NCI-H345 treated with DMSO at 0.1 percent for 48 hours (cell line): Measurements from ENCODE around the gene NHS.
A peak's percentile ranks its signal among the peaks of the same experiment; 100 is the strongest.
"Not testable (repeated sequence)": the region's sequence is repeated elsewhere in the genome, so short reads cannot be mapped to it uniquely, and the experiment has no call there.

Experiments
- DNase-seq: peaks from one replicate; lab custom pipeline; 2025; ENCODE audit not compliant: unreplicated experiment; lab: John Stamatoyannopoulos, UW

NHS gene

DNA sequence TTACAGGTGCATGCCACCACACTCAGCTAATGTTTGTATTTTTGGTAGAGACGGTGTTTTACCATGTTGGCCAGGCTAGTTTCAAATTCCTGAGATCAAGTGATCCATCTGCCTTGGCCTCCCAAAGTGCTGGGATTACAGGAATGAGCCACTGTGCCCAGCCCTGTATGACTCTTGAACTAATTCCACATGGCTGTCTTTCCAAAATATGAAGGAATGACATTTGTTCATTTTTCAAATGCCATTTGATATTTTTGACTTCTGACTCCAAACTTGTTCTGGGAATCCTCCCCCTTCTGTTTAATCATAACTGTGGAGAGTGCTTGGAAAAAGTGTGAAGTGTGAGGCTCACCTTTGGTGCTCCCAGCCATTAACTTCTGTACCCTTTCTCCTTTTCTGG is 119.2 kb downstream of the NHS start:
- no peak for DNase-seq

DNA sequence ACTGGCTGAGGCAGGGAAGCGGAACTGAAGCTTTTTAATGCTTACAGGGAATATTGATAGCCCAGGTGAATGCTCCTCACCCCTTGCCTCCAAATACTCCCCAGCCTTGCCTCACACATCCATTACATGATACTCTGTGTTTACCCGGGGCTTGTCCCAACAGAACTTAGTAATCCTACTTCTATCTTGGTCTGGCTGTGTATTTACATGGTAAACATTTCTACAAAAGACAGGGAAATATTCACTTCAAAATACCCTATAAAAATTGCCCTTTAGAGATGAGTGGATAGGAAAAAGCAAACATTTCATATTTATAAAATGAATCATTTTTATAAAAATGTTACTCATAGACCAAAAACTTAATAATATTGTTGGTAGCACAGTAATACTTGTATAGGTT is 120.1 kb downstream of the NHS start:
- peak; percentile 13 for DNase-seq

DNA sequence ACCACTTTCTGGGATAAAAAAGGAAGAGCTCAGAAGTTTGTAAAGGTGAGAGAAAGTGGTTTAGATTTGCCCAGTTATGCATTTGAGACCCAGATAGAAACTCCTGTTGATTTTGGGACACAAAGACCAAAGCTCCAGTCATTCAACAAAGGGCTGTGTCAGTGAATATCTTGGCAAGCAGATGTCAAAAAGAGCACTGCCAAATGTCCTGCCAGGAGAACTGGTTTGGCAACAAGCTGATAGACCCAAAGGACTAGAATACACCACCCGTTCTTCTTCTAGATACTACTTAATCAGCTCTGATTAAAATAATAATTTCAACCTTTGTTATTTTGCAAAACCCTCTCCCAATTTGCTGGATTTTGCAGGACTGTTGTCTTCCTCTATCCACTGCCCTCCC is 121.4 kb downstream of the NHS start:
- DNase-seq, result peak; percentile 19

DNA sequence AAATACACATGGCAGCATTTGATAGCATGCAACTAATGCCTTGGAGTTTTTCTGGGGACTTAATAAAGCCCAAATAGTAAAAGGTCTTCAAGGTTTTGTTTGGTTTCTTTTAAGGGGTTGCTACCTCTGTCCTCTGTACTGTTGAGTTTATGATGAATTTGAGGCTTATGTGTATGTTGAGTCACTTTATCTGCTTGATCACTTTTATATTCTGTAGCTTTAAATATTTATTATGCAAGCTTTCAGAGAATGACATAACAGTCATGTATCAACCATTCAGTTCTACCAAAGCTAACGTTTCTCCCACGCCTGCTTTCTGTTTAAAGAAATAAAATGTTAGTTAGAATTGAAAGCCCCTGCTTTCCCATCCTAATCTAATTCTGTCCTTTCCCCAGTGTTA is 122.2 kb downstream of the NHS start:
- no peak for DNase-seq

DNA sequence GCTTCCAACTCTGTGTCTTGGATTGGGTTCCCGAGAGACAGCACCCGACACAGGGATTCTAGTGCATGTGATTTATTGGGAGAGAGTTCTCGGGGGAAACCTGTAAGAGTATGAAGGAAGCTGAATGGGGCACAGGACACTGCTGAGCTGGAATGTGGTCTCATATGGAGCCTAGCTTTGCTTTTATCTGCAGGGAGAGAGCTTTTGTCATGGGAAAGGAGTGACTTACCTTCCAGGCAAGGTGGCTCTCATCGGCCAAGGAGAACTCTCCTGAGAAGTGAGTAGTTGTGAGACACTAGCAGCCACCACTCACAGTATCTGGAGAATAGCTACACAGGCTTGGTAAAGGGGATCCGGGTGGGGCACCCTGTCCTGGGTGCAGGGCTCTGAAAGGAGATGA is 124.5 kb downstream of the NHS start:
- DNase-seq, result no peak

DNA sequence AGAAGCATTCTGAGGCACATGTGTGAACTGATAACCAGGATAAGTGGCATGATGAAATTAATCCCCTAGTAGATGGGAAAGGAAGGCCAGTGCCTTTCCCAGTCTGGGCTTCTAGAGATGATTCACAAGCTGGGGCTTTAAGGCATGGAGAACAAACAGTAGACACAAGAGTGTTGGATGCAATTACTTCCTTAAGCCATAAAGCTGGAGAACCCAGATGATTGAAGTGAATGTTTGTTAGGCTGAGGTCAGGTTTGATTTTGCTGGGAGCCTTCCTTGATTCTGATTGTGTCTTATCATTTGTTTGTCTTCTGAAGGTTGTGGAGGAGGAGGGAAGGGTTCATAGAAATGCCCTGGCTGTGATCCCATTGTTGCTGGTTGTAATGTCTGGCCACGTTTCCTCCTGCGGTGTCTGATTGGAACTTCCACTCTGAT is 125.2 kb downstream of the NHS start:
- no peak for DNase-seq

DNA sequence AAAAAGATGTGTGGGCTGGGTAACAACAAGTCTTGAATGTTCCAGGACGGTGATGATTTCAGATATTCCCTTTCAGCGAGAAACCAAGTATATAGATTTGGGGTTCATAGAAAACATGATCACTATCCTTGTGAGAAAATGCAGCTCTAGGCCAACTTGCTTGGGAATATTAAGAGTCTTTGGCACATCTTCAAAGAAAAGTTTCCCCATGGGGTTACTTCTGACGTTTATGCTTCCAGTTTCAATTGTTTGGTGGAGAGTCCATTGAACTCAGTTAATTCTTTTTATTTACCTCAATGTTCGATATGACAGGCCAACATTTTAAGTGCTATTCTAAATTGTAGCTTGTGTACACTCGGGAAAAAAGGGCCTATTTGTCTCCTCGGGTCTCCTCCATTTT is 126.7 kb downstream of the NHS start:
- DNase-seq, result no peak

DNA sequence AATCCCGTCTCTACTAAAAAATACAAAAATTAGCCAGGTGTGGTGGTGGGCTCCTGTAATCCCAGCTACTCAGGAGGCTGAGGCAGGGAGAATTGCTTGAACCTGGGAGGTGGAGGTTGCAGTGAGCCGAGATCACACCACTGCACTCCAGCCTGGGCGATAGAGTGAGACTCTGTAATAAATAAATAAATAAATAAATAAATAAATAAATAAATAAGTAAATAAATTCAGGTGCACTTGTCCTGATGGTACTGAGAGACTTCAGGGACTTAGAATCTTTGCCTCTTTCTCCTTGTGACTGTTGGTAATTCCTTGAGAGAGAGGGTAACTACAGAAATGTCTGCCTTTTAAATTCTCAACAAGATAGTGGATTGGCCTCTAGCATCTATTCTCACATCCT is 131.4 kb downstream of the NHS start:
- DNase-seq, result not testable (repeated sequence)

DNA sequence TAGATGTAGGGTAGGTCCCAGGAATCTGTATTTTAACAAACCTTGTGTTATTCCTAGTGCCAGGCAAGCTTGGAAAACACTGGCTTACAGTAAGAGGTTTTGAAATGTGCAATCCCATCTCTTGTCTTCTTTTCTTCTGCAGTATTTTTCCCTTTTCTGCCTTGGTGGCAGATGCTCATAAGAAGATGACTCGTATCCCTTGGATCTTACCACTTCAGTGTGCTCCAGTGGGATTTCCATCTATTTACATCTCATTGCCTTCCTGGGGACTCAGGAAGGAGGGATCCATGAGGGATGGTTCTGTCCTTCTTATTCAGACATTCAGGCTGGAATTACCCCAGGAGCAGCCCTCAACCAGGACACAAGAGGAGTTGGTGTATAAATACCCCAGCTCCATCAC is 136.6 kb downstream of the NHS start:
- DNase-seq, result no peak

DNA sequence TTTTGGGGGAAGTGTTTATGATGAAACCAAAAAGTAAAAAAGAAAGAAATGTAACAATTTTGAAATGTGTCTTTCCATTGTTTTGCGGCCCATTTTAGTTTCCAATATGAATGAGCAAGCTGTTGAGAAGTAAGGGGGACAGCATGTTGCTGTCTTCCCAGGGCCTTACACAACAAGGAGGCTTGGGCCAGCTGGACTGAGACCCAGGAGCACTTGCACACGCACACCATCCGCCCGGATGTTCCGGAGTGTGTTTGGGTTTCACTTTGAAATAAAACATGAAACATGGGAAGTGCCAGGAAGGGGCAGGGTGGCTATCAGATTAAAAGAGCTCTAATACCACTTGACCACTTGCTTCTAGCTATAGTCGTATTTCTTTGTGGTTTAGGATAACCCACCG is 144.4 kb downstream of the NHS start:
- DNase-seq, result no peak

DNA sequence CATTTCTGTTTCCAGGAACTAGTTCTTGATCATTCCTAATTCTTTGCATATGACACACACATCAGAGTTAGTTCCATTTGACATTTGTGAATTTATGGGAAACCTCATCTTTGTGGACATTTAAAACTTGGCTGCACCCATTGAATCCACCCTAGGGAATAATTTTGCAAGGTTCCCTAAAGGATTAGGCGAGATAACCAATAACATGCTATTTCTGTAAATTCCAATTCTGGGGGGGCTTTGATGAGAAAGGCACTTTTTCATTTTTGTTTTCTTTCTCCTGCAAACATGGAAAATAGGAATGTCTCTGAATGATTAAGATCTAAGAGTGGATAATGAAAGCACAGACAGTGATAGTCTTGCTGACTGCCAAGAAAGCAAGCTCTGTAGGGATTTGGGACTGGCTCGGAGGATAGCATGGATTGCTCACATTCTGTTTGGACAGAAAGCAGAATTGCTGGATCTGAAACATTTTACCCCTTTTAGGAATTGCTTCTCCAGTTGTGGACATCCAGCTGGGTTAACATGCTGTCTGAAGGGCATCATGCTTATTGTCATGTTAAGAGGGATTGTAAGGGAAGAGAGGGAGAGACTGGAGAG is 145.1 kb downstream of the NHS start:
- DNase-seq, result no peak

DNA sequence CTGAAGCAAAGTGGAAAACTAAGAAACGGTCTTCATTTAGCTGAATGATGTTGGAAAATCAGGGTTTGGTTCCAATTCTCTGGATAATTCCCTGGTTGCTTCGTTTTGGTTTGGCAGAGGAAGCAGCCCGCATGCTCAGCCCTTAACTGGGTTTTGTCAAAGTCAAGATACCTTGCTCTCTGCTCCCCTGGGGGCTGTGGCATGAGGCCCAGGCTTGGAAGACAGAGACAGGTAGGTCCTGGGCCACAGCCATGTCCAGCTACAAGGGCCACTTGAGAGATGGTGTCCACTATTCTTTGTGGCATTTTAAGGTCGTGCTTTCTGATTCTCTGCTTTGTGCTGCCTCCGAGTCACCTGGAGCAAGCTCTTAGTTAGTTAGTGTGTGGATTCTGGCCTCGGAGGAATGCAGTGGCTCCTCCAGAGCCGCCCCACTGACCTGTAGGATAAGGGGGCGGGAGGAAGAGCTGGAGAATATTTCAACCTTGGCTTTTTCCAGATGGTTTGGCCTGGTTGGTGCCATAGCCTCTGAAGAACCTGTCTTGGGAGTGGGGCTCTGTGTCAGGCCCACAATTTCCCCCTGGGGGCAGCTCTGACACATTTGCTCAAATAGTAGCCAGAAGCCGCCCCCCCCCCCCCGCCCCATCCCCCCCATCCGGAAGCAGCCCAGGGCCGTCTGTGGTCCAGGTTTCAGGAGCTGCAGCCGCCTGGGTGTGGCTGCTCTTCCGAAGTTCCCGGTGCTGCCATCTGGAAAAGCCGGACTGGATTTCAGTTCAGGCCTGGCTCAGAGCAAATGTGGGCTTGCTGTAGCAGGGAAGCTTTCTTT is 147.1 kb downstream of the NHS start:
- DNase-seq, result no peak

DNA sequence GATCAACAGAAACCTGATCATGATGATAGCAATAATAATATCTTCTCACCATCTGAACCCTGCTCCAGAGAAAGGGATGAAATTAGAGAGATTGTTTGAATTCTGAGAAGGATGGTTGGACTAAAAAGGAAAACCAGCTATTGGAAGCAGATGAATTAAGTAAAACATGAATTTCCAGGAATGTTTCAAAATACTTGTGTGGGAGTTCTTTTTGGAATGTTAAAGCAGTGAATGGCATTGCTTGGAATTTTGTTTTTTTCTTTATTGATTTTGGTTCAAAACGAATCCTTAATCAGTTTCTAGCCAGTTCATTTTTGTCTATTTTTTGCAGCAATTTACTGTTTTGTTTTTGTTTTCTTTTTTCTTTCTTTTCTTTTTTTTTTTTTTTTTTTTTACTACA is 150.3 kb downstream of the NHS start:
- no peak for DNase-seq

DNA sequence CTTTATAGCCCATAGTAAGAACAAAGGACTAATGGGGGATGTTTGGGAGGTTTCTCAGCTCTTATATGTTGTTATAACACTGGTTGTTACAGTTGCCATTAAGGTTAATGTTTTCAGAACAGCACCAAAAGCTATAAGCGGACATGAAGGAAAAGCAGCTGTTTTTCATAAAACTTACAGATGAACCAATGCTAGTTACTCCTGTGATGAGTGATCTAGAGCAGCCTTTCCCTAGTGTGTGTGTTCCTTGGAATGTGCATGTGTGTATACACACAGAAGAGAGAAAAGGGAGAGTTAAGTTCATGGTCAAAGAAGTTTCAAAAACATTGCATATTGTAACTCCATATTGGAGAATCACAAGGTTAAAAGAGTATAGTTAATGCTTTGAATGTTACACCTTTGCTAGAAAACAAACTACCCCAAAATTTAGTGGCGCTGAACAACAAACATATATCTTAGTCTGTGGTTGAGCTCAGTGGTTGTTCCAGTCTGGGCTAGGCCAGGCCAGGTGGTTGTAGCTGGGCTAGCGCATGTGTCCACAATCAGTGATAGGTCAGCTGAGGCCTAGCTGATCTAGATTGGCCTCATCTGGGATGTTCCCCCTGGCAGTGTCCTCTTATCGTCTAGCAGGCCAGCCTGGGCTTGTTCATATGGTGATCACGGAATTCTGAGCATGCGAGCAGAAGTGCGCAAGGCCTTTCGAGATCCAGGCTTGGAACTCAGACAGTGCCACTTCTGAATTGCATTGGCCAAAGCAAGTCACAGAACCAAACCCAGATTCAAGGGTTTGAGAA is 151.0 kb downstream of the NHS start:
- DNase-seq, result no peak

DNA sequence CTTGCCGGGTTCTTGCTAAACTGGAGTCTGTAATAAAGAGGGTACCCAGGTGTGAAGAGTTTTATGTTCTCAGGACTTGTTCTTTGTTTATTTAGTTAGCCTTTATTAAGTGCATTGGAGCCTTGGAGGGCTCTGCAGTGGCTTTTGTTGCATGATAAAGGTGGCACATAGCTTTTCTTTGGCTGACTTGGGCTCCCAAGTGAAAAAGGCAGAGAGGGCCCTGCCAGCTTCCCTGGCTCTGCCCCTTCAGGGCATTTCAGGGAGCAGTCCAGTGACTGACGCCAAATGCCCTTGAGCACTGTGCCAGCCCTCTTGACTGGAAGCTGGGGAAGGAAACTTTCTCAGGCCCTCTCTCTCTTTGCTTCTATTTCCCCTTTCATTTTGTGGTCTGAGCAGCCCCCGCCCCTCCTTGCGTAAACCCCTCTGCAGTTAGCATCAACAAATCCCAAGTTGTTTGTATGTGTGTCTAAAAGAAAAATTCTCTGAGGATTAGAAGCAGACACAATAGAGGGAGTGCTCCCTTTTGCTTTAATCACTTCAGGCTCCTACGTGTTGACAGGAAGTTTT is 152.2 kb downstream of the NHS start:
- DNase-seq, result no peak

DNA sequence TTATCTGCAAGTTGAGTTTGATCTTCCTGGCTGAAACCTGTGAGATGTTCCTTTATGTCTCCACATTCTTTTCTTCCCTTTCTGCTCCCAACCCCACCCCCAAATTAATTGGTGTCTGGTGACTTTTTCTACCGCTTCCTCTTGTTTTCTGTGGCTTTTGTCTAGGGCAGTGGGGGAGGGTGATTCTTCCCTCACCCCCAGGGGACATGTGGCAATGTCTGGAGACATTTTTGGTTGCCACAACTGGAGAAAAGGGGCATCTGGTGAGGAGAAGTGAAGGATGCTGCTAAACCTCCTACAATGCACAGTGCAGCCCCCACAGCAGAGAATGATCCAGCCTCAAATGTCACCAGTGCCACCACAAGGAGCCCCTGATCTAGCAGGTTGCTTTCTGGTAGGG is 152.9 kb downstream of the NHS start:
- no peak for DNase-seq

DNA sequence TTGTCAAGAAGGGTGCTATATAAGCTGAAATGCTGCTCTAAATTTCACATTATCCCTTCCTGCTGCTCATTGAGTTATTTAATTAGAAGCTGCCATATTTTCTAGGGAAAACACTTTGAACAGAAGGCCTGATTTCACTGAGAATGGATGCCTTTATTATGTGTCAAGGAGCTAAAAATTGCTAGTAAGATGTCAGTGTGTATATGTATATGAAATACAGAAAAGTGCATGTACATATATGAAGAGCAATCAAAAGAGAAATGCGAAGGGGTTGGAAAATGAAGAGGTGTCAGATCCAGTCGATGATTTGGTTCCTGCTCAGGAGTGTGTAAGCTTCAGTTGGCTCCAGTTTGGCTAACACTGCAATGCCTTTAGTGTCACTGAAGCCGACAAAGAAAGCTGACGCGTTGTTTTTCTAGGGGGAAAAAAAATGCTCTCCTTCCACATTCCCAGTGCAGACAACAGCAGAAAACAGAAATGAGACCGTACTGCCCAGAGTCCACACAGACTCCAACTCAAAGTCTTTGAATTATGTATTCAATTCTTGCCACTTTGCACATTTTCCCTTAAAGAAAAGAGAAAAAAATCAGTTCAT is 154.2 kb downstream of the NHS start:
- DNase-seq, result no peak

DNA sequence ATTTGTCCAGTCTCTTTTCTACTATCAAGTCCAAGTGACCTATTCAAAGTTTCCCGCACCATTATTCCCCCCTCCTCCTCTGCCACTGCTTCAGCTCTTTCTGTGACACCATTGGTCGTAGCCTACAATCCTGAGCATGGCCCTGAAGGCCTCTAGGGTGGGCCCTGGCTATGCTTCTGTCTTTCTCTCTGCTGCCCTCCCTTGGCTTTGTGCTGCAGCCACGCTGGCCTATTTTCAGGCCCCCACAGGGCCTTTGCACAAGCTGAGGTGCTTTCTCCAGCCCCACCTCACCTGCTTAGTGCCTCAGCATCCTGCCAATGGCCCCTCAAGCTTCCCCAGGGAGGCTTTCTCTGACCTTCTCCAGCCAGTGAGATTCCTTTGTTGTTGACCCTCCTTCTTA is 156.5 kb downstream of the NHS start:
- no peak for DNase-seq

DNA sequence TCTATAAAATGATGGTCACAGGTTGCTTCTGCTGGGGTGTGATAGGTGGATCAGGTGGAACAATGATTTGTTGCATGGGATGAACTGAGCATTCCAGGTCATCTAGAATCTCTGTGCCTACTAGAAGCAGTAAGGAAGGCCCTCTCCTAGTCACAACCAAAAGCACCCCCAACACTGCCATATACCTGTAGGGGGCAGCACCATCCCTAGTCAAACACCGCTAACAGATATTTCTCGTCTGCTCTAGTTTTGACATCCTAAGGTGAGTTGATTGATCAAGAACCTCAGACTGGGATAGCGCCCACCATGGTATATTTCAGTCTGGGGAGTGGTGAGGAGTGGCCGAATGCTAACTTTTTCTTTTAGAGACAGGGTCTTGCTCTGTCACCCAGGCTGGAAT is 160.2 kb downstream of the NHS start:
- DNase-seq, result no peak

DNA sequence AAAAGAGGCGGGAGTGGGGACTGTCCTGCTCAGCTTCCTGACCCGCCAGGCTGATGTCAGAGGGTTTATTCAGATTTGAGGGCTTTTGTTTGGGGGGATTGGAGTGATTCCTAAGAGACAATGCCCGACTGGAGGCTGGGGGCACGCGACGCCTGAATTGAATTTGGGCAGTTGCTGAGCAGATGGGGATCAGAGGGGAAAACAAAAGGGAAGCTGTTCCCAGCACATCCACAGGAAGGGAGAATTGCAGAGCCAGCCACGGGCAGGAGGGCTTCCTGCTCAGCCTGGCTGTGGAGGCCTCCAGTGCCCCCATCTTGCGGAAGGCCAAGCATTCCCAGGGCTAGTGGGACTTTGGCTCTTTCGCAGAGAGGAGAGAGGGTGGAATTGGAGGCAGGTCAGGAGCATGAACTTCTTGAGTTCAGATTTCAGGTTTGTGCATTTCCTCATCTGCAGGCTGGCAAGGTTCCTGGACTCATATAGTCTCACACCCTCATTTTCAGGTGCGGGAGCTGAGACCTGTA is 162.8 kb downstream of the NHS start:
- no peak for DNase-seq

DNA sequence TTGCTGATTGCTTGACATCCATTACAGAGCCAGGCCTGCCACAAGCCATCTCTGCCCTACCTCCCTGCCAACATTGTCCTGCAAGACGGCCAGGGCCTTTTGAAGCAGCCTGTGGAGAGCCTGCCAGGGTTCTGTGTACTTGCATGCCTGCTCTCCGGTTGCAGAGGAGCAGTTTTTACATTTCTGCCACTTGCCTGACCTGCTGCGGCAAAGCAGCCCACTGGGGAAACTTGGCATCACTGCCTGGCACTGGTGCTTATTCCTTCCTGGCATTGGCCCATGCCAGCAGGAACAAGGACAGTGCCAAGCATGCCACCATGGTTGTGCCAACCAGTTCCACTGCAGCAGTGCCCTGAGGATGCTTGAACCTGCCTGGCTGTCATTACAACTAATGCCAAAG is 167.1 kb downstream of the NHS start:
- no peak for DNase-seq
